Body of pancreas (tissue), 4 donors: ENCODE measurements around the gene ZNF256. TPM values are rescaled to one million over a fixed set of nuclear protein-coding genes. Genes with fewer than 3 reads are reported as not detected.

ENCODE experiments used
- ATAC-seq: fragments of 150-250 bp; one replicate; pipeline ENCODE4 v1.9.1; 2016
- DNase-seq, 4 donors: peaks; one replicate each; pipeline ENCODE4 v3.0.0-alpha.2; 2019
- H3K27ac ChIP-seq, 4 donors: fragments of 200-600 bp; sonication (generic); 1 replicate in 3 of 4; 2 replicates in 1 of 4; pipeline versions ENCODE4 v1.5.1 to v1.6.1; 2016 to 2019; ENCODE audit warnings: mild to moderate bottlenecking in 1 of 4, mixed read lengths in 1 of 4, moderate library complexity in 1 of 4
- H3K27me3 ChIP-seq, 2 donors: fragments of 200-600 bp; sonication (generic); one replicate each; pipeline ENCODE4 v1.6.0; 2016; ENCODE audit warnings: mild to moderate bottlenecking in 1 of 2
- H3K36me3 ChIP-seq, 2 donors: fragments of 200-600 bp; sonication (generic); replicated peaks in 1 of 2; 2 replicates each; pipeline ENCODE4 v1.5.1; 2016; ENCODE audit warnings: low read depth in 2 of 2; ENCODE audit not compliant: insufficient read depth in 1 of 2
- H3K4me1 ChIP-seq: fragments of 200-600 bp; sonication (generic); one replicate; pipeline ENCODE4 v1.6.0; 2016
- H3K4me3 ChIP-seq, 2 donors: fragments of 200-600 bp; sonication (generic); 1 replicate in 1 of 2; 2 replicates in 1 of 2; pipeline ENCODE4 v1.5.1; 2016 to 2019
- H3K9me3 ChIP-seq, 3 donors: fragments of 200-600 bp; sonication (generic); 1 replicate in 2 of 3; 2 replicates in 1 of 3; pipeline ENCODE4 v1.5.1; 2016
- POLR2A ChIP-seq, 3 donors: fragments of 450-650 bp; IDR thresholded peaks; one replicate each; pipeline ENCODE4 v1.6.1; 2016; ENCODE audit warnings: antibody characterized with exemption in 3 of 3, mild to moderate bottlenecking in 2 of 3
- WGBS, 2 donors: methylation state at CpG; one replicate each; pipeline ENCODE4 v1.1.5; 2017; 5-methylcytosine and 5-hydroxymethylcytosine counted together
- intact Hi-C: fragments of 100-400 bp; cut with DNase I; formaldehyde crosslinking; loops from one replicate; pipeline ENCODE4 v1.15.1; 2023
- total RNA-seq, 2 donors: library from RNA; depleted of rRNA; stranded (reverse); fragments of >200 nt; gene quantifications; one replicate each; pipeline ENCODE4 v1.1.0, GENCODE V29; 2016
- TF ChIP-seq, protein P1 (sequence below), 7 experiments: fragments of 450-650 bp in 4 of 7; fragments of 200-600 bp in 3 of 7; sonication (generic) in 3 of 7; IDR thresholded peaks; one replicate each; pipeline ENCODE4 v1.5.1; 2016 to 2019; ENCODE audit warnings: antibody characterized with exemption in 7 of 7

Gene ZNF256
- total RNA-seq, 2 donors from 2014 or later: 3.6 to 6.9 TPM

DNA sequence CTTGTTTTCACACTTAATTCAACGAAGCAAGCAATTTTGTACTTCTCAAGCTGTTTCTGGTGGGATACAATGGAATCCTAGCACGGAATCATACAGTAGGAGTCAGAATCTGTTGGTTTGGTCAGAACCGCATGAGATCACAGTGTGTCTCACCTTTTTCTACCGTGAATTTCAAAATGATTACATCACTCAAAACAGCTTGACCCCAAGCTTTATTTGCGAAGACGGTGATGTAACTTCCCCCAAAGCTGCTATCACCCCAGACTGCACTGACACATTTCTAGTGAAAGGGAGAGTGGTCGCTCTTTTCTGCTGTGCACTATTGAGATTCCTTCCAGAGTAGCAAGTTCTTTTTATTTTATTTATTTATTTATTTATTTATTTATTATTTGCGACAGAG is 17.3 kb upstream of the ZNF256 start:
- Histone ChIP-seq H3K4me3 (no peak overlapping the region), H3K9me3 (peaks cover 0 to 28% (median 0%) of the 10 kb centered on the region in 3 donors), H3K27me3 (no peaks in the 10 kb centered on the region), H3K27ac (no peak overlapping the region), H3K36me3 (no peaks in the 10 kb centered on the region), H3K4me1 (no peaks in the 10 kb centered on the region)
- DNase-seq (no peak), ATAC-seq (no peak)
- TF ChIP-seq, protein P1, sequence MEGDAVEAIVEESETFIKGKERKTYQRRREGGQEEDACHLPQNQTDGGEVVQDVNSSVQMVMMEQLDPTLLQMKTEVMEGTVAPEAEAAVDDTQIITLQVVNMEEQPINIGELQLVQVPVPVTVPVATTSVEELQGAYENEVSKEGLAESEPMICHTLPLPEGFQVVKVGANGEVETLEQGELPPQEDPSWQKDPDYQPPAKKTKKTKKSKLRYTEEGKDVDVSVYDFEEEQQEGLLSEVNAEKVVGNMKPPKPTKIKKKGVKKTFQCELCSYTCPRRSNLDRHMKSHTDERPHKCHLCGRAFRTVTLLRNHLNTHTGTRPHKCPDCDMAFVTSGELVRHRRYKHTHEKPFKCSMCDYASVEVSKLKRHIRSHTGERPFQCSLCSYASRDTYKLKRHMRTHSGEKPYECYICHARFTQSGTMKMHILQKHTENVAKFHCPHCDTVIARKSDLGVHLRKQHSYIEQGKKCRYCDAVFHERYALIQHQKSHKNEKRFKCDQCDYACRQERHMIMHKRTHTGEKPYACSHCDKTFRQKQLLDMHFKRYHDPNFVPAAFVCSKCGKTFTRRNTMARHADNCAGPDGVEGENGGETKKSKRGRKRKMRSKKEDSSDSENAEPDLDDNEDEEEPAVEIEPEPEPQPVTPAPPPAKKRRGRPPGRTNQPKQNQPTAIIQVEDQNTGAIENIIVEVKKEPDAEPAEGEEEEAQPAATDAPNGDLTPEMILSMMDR (IDR thresholded peaks at IDR 0.05): no peak
- intact Hi-C loops: no loop called here
- 77 to 94% methylated on average over 8 of the region's 8 CpGs for WGBS, 2 donors

DNA sequence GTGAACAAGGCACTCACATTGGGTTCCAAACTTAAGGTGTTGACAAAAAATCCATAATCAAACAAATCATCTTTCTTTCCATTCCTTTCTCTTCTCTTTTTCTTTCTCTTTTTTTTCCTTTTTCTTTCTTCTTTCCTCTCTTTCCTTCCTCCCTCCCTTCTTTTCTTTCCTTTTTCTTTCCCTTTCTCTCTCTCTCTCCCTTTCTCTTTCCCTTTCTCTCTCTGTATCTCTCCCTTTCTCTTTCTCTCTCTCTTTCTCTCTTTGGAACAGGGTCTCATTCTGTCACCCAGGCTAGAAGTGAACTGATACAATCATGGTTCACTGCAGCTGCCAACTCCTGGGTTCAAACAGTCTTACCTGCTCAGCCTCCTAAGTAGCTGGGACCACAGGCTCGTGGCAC is 14.3 kb upstream of the ZNF256 start:
- intact Hi-C loops: no loop called here
- no peak overlapping the region for H3K27ac ChIP-seq
- DNase-seq: no peak
- no peaks in the 10 kb centered on the region for H3K27me3 ChIP-seq
- no peak for ATAC-seq
- 81 to 86% methylated on average over 1 of the region's 1 CpG for WGBS, 2 donors
- H3K4me1 ChIP-seq: no peaks in the 10 kb centered on the region
- H3K9me3 ChIP-seq: peaks cover 0 to 5% (median 0%) of the 10 kb centered on the region in 3 donors
- H3K4me3 ChIP-seq: no peak overlapping the region
- H3K36me3 ChIP-seq: no peaks in the 10 kb centered on the region
- TF ChIP-seq POLR2A (IDR thresholded peaks at IDR 0.05): no peak
- TF ChIP-seq, protein P1 (IDR thresholded peaks at IDR 0.05): no peak

DNA sequence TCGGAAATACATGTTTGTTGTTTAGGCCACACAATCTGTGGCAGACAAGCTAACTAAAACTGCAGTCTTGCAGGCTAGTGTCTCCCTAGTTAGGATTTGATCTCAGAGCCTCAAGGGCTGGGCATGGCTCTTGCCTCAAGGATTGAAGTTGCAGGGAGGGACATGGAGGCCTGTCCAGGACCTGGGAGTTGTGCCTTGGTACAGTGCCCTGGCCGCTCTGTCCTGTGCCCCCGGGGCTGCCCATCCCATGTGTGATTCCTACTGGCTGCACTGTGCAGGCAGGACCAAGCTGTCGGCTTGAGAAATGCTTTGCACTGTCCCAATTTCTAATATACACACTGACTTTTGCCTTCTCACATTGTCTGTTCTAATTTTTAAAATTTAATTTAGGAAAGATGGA is 7.5 kb upstream of the ZNF256 start:
- DNase-seq: no peak
- H3K36me3 ChIP-seq: no peaks in the 10 kb centered on the region
- no peak for ATAC-seq
- 70 to 90% methylated on average over 3 to 4 of the region's 4 CpGs for WGBS, 2 donors
- H3K9me3 ChIP-seq: peaks cover 0 to 10% (median 0%) of the 10 kb centered on the region in 3 donors
- intact Hi-C loops: no loop called here
- H3K4me3 ChIP-seq: no peak overlapping the region
- no peaks in the 10 kb centered on the region for H3K27me3 ChIP-seq
- H3K4me1 ChIP-seq: no peaks in the 10 kb centered on the region
- no peak overlapping the region for H3K27ac ChIP-seq
- TF ChIP-seq, protein P1 (IDR thresholded peaks at IDR 0.05): no peak
- TF ChIP-seq POLR2A (IDR thresholded peaks at IDR 0.05): no peak

DNA sequence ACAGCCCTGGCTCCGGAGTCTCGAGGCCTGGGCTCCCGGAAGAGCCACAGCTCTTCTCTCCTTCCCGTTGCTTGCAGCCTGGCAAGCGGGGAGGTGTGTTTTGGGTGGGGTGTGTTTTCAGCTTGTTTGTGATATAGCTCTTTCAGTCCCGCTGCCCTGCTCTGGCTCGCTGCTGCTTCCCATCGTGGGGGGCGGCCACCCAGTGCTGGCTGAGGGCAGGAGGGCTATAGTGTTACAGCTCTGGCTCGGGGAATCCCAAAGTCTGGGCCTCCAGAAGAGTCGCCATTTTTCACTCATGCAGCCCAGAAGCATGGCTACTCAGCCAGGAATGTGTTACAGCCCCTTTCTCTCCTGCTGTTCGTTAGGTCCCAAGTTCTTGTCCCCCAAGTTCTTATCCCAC is 2.2 kb upstream of the ZNF256 start:
- Histone ChIP-seq H3K27ac (no peak overlapping the region), H3K4me3 (no peak overlapping the region), H3K27me3 (no peaks in the 10 kb centered on the region), H3K4me1 (peaks cover 10% of the 10 kb centered on the region), H3K9me3 (peaks cover 0 to 22% (median 0%) of the 10 kb centered on the region in 3 donors), H3K36me3 (no peaks in the 10 kb centered on the region)
- no peak for DNase-seq
- no peak for ATAC-seq
- TF ChIP-seq POLR2A (IDR thresholded peaks at IDR 0.05): no peak
- TF ChIP-seq, protein P1 (IDR thresholded peaks at IDR 0.05): no peak
- intact Hi-C loops: no loop called here
- 78% methylated on average over 11 of the region's 12 CpGs; no CpG with 5 or more reads in 1 of the 2 donors for WGBS, 2 donors

DNA sequence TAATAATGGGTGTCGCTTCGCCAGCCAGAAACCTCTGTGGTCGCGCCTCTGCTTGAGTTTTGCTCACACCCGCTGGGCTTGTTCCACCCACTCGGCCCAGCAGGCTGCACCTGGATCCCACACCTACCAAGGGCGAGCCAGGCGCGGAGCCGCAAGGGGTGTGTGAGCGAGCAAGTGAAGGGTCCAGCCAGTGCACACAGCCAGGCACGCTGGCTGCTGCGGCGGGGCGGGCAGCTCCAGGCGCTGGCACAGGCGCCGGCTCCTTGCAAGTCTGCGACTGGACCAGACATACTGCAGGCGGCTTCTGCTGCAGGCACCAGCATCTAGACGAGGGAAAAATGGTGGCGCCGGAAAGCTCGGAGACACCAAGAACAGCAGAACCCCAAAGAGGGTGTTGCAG is 1.8 kb upstream of the ZNF256 start:
- intact Hi-C loops: no loop called here
- no peak for ATAC-seq
- H3K4me3 ChIP-seq: no peak overlapping the region
- no peak for DNase-seq
- H3K27me3 ChIP-seq: no peaks in the 10 kb centered on the region
- WGBS, 2 donors: 78 to 86% methylated on average over 8 to 24 of the region's 24 CpGs
- H3K9me3 ChIP-seq: peaks cover 0 to 24% (median 0%) of the 10 kb centered on the region in 3 donors
- H3K36me3 ChIP-seq: no peaks in the 10 kb centered on the region
- no peak overlapping the region for H3K27ac ChIP-seq
- TF ChIP-seq, protein P1 (IDR thresholded peaks at IDR 0.05): no peak
- no peak for TF ChIP-seq POLR2A (IDR thresholded peaks at IDR 0.05)
- peaks cover 10% of the 10 kb centered on the region for H3K4me1 ChIP-seq
